HG03196 (cell line): ENCODE measurements around the gene NRXN2.
A peak's percentile ranks its signal among the peaks of the same experiment; 100 is the strongest.
"Not testable (repeated sequence)": the region's sequence is repeated elsewhere in the genome, so short reads cannot be mapped to it uniquely, and the experiment has no call there.

Source experiments
- ATAC-seq: cut with Tn5 transposase; IDR thresholded peaks from one replicate; pipeline ENCODE4 v1.9.1; 2021; ENCODE audit not compliant: unreplicated experiment

NRXN2 gene

DNA sequence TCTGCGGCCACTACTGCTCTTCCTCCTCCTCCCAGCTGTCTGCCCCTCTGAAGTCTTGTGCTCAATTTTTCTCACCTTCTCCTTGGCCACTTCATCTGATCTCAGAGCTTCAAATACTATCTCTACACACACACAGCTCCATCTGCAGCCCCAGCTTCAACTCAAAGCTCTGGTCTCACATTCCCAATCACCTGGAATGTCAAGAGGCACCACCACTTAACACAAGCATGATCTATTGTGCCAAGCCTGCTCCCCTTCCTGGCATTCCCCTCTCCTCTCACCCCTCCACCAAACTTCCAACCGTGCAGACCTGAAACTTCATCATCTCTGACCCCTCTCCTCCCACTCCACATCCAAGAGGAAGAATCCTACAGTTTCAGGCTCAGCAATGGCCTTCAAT is 17.5 kb downstream of the NRXN2 start:
- no peak for ATAC-seq

DNA sequence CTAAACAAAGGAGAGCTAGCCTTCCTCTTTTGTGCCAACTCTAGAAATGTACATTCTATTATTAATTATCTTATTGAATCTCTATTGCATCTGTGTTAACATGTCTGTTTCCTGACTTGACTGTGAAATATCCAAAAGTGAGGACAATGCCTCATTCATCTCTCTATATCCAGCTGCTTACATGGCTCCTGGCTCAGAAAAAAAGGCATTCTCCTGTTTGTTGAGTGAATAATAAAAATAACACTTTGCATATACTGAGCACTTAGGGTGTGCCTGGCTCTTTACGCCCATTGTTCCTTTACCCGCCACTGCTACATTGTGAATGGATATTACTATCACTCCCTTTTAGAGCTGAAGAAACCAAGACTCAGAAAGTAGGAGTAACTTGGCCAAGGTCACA is 19.9 kb downstream of the NRXN2 start:
- no peak for ATAC-seq

DNA sequence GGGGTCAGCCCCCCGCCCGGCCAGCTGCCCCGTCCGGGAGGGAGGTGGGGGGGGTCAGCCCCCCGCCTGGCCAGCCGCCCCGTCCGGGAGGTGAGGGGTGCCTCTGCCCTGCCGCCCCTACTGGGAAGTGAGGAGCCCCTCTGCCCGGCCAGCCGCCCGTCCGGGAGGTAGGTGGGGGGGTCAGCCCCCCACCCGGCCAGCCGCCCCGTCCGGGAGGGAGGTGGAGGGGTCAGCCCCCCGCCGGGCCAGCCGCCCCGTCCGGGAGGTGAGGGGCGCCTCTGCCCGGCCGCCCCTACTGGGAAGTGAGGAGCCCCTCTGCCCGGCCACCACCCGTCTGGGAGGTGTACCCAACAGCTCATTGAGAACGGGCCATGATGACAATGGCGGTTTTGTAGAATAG is 21.0 kb downstream of the NRXN2 start:
- ATAC-seq: not testable (repeated sequence)

DNA sequence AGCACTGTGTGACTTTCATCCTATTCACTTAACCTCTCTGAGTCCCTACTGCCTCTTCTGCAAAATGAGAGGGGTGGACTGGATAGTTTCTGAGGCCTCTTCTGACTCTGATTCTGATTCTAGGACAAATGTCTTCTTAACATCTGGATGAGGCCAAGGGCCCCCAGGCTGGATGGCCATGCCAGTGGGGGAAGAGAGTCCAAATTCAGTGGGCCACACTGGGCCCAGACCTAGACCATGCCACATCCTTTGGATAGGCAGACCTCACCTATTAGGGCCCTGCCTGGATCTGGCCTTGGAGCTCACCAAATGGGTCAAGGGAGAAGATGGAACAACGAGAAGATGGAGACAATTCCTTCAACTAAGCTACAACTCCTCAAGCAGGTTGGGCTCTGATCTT is 24.6 kb downstream of the NRXN2 start:
- ATAC-seq: no peak

DNA sequence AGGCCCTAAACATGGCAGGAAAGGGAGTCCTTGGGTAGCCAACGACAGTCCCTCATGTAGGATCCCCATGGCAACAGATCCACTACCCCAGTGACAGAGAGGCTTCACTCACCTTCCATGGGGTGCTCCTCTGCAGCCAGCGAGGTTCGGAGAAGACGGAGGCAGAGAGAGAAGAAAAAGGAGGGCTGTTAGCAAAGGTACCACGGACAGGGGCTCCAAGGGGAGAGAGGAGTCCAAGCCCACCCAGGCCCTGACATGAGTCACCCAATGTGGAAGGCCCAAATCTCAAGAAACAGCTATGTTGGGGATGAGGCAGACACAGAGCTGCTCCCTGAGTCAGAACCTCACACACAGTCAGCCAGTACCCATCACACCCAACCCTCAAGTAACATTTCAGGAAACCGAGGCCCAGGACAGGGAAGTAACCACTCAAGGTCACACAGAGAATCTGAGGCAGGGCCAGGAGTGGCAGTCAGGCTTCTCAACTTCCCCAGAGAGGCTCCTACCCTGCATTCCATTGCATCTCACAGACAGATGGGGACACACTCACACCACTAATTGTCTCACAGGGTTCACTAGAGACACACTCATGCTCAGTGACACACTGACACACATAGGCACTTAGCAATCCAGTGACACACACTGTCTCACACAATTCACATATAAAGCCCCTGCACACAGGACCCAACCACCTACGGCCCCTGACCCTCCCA is 25.2 kb downstream of the NRXN2 start:
- no peak for ATAC-seq

DNA sequence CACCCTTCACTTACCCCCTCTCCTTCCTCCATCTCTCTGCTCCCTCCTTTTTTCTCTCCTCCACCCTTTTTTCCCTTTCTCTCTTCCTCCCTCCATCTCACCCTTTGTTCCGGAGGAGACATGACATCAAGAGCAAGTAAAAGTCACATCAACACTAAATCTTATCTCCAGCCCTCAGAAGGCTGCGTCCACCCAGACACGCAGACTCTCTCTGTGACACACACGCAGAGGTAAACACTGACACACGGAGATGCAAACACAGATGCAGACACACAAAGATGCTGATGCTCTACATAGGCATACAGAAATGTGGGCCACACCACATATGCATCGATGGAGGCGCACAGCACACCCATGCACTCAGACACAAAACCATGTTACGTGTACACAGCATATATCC is 27.0 kb downstream of the NRXN2 start:
- ATAC-seq: no peak

DNA sequence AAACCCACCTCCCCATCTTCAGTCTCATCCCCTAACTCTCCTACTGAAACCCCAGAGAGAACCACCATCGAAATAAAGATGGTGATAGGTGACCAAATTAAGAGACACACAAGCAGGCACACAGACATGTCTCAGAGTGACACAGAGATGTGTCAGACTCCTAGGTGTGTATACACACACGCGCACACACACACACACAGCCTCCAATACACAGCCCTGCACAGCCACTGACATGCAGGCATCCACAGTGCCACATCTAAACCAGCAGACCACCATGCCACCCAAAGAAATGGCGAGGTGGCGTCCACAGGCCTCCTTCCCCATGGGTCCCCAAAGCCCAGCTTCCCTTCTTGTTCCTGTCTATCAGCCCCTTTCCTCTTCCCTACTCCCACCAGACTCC is 27.4 kb downstream of the NRXN2 start:
- ATAC-seq: no peak

DNA sequence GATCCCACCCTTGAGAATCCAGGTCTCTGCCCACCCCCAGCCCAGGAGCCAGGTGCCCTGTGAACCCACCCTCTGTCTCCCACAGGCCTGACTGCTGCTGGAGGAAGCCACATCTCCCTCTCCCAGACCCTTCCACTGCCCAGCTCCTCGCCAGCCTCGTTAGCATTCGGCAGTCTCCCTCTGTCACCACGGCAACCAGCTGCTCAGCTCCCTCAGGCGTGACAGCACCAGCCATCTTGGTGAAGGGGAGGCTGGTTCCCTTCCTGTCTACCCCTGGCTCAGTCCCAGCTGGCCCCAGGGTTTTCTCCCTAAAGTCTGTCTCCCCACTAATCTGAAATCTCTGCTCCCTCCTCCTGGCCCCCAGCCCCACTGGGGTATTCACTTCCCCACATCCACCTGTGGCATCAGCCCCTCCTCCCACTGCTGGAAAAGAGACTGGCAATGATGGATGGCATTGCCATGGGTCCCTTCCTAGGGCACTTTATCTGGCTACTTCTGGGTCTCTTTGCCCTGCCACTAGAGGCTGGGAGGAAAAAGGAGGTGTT is 28.1 kb downstream of the NRXN2 start:
- no peak for ATAC-seq

DNA sequence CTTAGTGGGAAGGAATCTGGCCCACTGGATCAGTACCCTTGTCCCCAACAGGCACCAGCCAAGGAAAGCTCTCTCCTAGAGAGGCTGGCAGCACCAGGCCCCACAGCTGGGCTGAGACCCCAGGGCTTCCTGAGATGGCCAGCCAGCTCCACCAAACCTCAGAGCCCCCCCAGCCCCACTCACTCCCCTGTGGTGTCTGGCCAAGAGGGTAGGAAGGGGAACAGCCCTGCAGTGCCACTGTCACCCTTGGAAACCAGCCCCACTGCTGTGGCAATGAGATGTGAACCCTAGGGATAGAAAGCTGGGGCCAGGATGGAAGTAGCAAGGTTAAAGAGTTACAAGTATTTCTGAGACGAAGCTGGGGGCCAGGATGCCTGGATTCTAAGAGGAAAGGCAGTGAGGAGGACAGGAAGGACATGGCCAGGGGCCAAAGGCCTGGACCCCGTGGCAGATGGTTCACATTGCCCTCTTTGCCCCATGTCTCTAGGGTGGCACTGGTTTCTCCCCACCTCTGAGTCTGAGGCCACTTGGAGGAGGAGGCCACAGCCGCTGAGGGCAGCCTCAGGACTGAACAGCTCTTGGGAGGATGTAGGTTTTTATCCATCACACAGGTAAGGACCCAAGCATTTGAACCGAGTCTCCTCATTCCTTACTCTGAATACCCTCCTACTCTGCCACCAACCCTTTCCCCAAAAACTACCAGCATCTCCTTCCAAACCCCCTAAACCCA is 28.8 kb downstream of the NRXN2 start:
- no peak for ATAC-seq

DNA sequence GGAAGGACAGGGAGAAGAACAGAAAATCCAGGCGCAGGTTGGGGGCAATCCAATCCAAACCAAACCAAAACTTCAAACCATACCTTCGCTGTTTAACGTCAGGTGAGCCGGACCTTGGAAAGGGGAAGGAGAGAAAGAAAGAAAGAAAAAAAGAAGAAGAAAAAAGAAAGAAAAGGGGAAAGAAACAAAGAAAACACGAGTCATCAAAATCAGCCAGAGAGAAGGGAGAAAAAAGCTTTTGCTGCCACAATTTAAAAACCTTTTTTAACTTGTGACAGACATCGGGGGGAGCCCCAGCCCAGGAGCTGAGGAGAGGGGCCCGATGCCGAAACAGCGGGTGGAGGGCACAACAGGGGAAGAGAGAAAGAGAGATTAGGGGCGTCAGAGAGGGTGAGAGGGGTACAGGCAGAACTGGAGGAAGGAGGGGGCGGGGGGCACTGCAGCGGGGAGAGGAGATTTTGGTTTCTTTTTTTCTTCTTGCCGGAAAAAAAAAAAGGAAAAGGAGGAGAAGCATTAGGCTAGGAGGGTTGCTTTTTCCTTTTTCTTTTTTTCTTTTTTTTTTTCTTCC is 30.1 kb downstream of the NRXN2 start:
- ATAC-seq: no peak

DNA sequence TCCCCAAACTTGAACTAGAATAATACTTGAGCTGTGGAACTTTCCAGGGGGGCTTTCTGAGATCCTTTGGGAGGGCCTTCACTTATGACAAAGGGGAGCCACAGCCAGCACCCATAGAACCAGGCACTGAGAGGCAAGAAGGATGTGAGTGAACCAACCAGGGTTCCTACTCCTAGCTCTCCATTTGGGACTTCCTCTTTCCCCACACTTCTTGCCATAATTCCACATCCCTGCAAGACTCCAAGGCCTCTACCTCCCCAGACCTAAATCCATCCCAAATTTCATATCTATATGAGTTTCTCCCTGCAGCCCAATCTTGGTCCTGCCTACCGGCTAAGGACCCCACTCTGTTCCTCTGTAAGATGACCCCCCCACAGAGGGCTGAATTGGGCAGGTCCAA is 31.5 kb downstream of the NRXN2 start:
- ATAC-seq: no peak

DNA sequence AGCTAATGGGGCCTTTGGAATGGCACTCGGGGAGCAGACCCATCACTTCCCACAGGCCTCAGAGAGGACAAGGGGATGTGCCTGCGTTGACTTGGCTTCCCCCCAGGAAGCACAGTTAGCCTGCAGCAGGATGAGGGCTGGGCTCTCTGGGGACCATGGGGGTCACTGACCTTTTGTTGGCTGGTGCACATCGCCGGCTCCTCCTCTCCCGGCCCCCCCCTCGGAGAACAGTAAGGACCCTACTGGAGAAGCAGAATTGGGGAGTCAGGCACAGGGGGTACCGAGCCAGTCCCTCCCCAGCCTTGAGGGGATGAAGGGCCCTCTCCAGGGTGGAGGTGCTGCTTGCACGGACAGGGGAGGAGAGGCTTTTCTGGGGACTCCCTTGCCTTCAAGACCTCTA is 32.8 kb downstream of the NRXN2 start:
- no peak for ATAC-seq

DNA sequence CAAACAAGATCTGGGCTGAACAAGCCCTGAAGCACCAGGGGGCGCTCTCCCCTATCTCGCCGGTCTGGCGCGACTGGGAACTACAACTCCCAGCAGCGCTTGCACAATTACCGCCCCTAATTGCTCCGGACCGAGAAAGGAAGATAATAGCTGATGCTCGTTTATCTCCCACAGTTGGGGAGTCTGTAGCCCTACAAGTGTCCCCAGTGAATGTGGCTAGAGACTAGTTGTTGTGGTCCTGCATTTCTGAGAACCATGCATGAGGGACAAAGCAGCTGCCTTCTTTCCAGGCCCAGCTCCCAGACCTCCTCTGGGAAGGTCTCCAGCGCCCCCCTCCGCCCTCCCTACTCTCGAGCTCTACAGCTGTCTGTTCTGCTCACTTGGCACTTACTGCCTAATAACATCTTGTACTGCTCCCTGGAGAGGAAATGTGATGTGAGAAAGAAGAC is 34.4 kb downstream of the NRXN2 start:
- peak; percentile 89 for ATAC-seq

DNA sequence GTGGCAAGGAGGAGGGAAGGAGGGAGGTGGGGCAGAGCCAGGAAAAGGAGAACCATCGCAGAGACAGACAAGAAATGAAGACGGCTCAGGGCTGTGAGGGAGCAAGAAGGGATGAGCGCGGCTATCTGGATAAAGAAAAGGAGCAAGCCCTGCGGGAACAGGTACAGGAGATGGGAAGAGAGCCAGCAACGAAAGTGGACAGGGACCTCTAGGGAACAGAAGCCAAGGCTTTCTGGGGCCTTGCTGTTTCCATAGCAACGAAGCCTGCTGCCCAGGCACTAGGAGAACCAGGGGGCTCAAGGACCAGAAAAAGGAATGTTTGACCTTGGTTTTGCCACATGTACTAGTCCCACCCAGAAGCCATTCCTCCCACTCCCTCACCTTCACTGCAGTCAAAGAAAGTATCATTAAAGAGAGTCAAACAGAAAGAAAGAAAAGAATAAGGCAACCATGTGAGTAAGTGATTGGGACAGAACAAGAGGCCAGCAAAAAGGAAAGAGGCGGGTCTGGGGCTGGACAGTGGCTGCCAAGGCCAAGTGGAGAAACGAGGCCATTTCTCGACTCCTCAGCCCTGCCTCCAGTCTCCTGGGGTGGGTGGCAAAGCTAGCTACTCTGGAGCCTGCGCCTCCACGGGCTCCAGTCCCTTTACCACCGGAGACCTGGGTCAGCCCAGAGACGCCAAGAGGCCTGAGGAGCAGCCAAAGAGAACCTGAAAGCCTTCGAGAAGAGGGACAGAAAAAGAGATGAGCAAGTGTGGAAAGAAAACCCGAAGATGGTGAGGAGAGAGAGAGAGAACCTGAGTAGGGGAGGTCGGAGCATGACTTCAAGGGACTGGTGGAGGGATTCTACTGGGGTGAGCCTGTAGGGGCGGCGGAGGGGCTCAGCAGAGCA is 35.1 kb downstream of the NRXN2 start:
- no peak for ATAC-seq

DNA sequence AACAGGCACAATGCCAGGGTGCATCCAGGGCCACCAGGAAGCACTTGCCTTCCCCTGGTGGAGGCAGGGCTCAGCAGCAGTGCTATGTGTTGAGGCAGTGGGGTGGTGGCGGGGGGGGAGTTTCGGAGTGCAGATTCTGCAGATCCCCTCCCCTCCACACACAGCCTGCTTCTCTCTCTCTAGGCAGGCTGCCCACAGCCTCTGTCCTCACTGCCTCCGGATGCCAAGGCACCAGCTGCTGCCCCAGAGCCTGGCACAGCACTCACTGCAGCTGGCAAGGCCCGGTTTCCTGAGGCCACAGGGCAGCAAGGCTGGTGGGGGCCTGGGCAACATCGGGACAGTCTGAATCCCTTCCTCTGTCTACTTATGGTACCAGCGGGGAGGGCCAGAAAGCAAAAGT is 35.8 kb downstream of the NRXN2 start:
- no peak for ATAC-seq

DNA sequence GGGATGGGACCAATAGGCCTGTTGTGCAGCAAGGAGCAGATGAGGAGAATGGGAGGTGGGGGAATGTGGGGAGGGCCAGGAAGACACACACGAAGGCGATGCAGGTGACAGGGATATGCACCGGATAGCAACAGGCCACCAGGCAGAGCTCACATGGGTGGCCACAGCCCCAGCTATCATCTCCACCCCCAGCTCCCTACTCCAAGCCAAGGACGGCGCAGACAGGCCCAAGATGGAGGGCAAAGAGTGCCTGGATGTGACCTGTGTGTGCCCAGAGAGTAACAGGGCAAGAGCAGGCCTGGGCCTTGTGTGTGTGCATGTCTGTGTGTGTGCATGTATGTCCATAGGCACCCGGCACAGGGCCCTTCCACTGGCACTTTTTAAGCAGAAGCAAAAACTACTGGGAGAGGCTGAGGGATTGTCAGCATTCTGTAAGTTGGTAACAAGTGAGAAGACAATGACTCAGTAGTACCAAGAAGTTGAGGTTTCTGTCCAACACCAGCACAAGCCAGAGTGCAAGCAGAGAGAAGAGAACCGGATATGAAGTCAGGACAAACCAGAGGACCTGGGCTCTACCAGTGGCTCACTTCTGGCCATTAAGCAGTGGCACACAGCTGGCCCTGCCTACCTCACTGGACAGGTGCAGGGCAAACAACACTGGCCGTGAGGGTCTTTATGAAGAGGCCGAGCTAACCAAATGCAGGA is 36.4 kb downstream of the NRXN2 start:
- no peak for ATAC-seq

DNA sequence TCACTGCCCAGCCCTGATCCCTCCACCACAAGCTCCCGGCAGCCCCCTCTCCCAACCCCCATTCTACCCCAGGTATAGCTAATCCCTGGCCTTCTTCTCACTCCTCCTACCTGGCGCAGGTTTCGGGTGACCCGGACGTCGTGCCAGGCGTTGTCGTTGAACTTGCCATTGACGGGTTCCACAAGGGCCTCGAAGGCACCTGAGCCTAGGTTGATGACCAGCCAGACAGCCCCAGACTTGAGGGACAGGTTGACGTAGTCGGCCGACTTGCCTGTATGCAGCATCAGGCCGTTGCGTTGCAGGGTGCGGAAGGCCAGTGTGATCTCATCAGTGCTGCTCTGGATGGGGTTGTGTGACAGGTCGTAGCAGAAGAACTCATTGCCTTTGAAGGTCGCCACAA is 37.5 kb downstream of the NRXN2 start:
- ATAC-seq: no peak

DNA sequence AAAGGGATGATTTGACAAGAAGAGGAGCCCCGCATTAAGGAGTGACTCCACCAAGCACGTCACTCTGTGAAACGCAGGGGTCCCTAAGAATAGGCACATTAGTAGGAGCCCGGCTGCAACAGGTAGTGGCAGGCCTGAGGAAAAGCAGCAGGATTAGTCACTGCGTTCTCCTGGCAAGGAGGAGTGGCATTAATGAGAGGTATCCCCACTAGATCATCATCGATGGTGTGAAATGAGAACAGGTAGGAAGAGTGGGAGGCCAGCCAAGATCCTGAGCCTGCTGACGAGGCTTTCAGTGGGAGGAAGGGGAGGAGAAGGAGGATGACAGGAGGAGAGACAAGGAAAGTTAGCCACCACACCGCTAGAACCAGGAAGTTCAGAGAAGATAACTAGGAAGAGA is 38.6 kb downstream of the NRXN2 start:
- ATAC-seq: no peak

DNA sequence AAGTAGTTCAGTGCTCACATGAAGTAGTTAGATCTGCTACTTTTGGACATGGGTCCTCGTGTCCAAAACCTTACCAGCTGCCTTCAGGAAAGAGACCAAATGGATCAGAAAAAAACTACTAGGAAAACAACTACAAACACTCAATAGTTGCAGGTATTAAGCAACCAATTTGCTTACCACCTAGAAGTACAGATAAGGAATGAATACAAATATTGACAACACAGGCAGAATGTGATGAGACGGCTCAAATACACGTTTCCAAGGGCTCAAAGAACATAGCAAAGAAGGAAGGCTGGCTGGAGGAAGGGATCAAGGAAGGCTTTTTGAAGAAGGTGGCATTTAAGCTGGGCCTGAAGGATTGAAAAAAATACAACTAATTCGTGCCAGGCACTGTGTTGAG is 41.8 kb downstream of the NRXN2 start:
- no peak for ATAC-seq

DNA sequence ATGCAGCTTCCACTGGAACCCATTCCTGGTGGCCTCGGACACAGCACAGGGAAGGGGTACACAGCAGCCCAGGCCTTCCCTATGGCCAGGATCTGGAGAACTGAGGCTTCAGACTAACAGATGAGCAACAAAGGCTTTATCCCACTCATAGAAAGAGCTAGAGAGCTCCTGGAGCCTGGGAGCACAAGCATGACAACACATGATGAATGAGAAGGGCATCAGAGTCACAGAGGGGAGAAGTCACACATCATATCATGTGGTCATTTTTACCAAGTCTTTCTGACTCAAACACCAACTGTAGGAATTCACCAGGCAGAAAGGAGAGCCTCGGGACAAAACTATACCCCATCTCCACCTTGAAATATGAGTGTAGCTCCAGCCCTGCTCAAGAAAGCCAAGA is 43.2 kb downstream of the NRXN2 start:
- no peak for ATAC-seq
